ENCODE measurements around the gene KIAA1217. TPM values are rescaled to one million over a fixed set of nuclear protein-coding genes. Genes with fewer than 3 reads are reported as not detected.
"Not testable (repeated sequence)": the region's sequence is repeated elsewhere in the genome, so short reads cannot be mapped to it uniquely, and the experiment has no call there.

The KIAA1217 gene
- total RNA-seq, 1 experiment from 2014 or later: 76.2 TPM

DNA sequence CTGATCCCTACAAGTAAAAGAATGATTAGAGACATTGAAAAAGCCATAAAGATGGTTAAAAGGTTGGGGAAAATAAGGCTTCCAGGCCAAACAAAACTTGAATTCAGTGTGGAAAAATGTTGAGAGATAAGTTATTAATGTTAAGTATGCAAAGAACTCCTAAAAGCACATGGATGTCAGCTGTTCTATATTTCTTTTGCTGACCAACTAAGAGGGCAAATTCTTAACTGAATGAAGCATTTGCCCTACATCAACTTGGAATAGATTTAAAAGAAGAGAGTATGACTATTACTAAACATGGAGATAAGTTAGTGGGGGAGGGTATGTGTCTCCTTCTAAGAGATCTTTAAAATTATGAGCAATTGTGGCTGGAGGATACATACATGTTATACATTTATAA is 124.8 kb downstream of the KIAA1217 start:
- no peaks in the 10 kb centered on the region for H3K36me3 ChIP-seq (ENCODE audit: insufficient read depth, low read length, poor library complexity, severe bottlenecking)
- POLR2A ChIA-PET (ENCODE audit: low non-redundant PET): no interaction called here
- H3K27me3 ChIP-seq (replicated peaks; ENCODE audit: insufficient read depth, low read depth, low read length, poor library complexity): no peaks in the 10 kb centered on the region
- TF ChIP-seq, protein P1, sequence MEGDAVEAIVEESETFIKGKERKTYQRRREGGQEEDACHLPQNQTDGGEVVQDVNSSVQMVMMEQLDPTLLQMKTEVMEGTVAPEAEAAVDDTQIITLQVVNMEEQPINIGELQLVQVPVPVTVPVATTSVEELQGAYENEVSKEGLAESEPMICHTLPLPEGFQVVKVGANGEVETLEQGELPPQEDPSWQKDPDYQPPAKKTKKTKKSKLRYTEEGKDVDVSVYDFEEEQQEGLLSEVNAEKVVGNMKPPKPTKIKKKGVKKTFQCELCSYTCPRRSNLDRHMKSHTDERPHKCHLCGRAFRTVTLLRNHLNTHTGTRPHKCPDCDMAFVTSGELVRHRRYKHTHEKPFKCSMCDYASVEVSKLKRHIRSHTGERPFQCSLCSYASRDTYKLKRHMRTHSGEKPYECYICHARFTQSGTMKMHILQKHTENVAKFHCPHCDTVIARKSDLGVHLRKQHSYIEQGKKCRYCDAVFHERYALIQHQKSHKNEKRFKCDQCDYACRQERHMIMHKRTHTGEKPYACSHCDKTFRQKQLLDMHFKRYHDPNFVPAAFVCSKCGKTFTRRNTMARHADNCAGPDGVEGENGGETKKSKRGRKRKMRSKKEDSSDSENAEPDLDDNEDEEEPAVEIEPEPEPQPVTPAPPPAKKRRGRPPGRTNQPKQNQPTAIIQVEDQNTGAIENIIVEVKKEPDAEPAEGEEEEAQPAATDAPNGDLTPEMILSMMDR (conservative IDR thresholded peaks at IDR 0.05; ENCODE audit: low read depth, low read length): no peak
- TF ChIP-seq EZH2 (IDR thresholded peaks at IDR 0.05; ENCODE audit: borderline replicate concordance, low read depth, low read length, poor library complexity, severe bottlenecking): no peak
- H3K27ac ChIP-seq (ENCODE audit: low read depth, low read length, poor library complexity, severe bottlenecking): peak overlapping the region; percentile 57
- intact Hi-C loops (cut with micrococcal nuclease; ENCODE audit: unreplicated experiment): no loop called here
- DNase-seq (ENCODE audit: low spot score): no peak
- BruUV-seq (replicated peaks): no TSS peak
- H3K4me1 ChIP-seq (ENCODE audit: insufficient read depth, low read length, poor library complexity, severe bottlenecking): peaks cover 24% of the 10 kb centered on the region
- no peak overlapping the region for H3K4me3 ChIP-seq (ENCODE audit: low read depth, low read length, poor library complexity, severe bottlenecking)
- CTCF ChIA-PET: no interaction called here
- no peaks in the 10 kb centered on the region for H3K9me3 ChIP-seq (ENCODE audit: low read depth, low read length, poor library complexity, severe bottlenecking)

- intact Hi-C loops (cut with micrococcal nuclease; ENCODE audit: unreplicated experiment): no loop called here
- no peaks in the 10 kb centered on the region for H3K36me3 ChIP-seq (ENCODE audit: insufficient read depth, low read length, poor library complexity, severe bottlenecking)
- ChIA-PET POLR2A (ENCODE audit: low non-redundant PET) (no interaction called here), CTCF (no interaction called here)
- peak overlapping the region; percentile 57 for H3K27ac ChIP-seq (ENCODE audit: low read depth, low read length, poor library complexity, severe bottlenecking)
- no peak overlapping the region for H3K4me3 ChIP-seq (ENCODE audit: low read depth, low read length, poor library complexity, severe bottlenecking)
- no peak for TF ChIP-seq EZH2 (IDR thresholded peaks at IDR 0.05; ENCODE audit: borderline replicate concordance, low read depth, low read length, poor library complexity, severe bottlenecking)
- TF ChIP-seq, protein P1 (conservative IDR thresholded peaks at IDR 0.05; ENCODE audit: low read depth, low read length): no peak
- DNase-seq (ENCODE audit: low spot score): peak; percentile 62
- H3K9me3 ChIP-seq (ENCODE audit: low read depth, low read length, poor library complexity, severe bottlenecking): no peaks in the 10 kb centered on the region
- H3K4me1 ChIP-seq (ENCODE audit: insufficient read depth, low read length, poor library complexity, severe bottlenecking): peaks cover 28% of the 10 kb centered on the region
- H3K27me3 ChIP-seq (replicated peaks; ENCODE audit: insufficient read depth, low read depth, low read length, poor library complexity): no peaks in the 10 kb centered on the region
- BruUV-seq (replicated peaks): no TSS peak
These were observed 125.5 kb downstream of the KIAA1217 start for GRCh38 chr10:24334279-24334939.

- peaks cover 45% of the 10 kb centered on the region for H3K4me1 ChIP-seq (ENCODE audit: insufficient read depth, low read length, poor library complexity, severe bottlenecking)
- DNase-seq (ENCODE audit: low spot score); CTCF ChIA-PET; BruUV-seq (replicated peaks); POLR2A ChIA-PET (ENCODE audit: low non-redundant PET); H3K36me3 ChIP-seq (ENCODE audit: insufficient read depth, low read length, poor library complexity, severe bottlenecking); H3K4me3 ChIP-seq (ENCODE audit: low read depth, low read length, poor library complexity, severe bottlenecking); H3K27me3 ChIP-seq (replicated peaks; ENCODE audit: insufficient read depth, low read depth, low read length, poor library complexity); H3K9me3 ChIP-seq (ENCODE audit: low read depth, low read length, poor library complexity, severe bottlenecking); intact Hi-C loops (cut with micrococcal nuclease; ENCODE audit: unreplicated experiment): not testable (repeated sequence)
- H3K27ac ChIP-seq (ENCODE audit: low read depth, low read length, poor library complexity, severe bottlenecking): peak overlapping the region; percentile 40
These were observed 128.8 kb downstream of the KIAA1217 start for GRCh38 chr10:24337723-24338122.

DNA sequence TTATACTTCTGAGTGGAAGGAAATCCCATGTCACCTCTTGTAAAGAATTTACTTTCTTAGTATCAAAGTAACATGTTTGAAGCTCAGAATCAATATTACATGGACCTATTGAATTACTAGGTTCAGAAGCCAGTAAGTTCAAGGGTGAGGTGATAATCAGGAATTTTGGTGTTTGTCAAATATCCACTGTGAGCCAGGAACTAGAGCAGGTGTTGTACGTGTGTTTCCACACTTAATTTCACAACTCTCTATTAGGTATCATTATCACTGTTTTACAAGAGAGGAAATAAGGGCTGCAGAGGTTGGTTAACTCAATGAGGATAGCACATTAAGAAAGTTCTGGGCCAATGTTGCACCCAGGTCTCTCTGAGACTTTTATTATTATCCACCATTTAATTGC is 130.4 kb downstream of the KIAA1217 start:
- CTCF ChIA-PET: no interaction called here
- POLR2A ChIA-PET (ENCODE audit: low non-redundant PET): no interaction called here

More for the DNA sequence above, 130.4 kb downstream of the KIAA1217 start:
- H3K4me1 ChIP-seq (ENCODE audit: insufficient read depth, low read length, poor library complexity, severe bottlenecking): peaks cover 62% of the 10 kb centered on the region
- BruUV-seq (replicated peaks): no TSS peak
- H3K27me3 ChIP-seq (replicated peaks; ENCODE audit: insufficient read depth, low read depth, low read length, poor library complexity): no peaks in the 10 kb centered on the region
- no peaks in the 10 kb centered on the region for H3K36me3 ChIP-seq (ENCODE audit: insufficient read depth, low read length, poor library complexity, severe bottlenecking)
- no peaks in the 10 kb centered on the region for H3K9me3 ChIP-seq (ENCODE audit: low read depth, low read length, poor library complexity, severe bottlenecking)
- intact Hi-C loops (cut with micrococcal nuclease; ENCODE audit: unreplicated experiment): no loop called here
- no peak for DNase-seq (ENCODE audit: low spot score)
- H3K4me3 ChIP-seq (ENCODE audit: low read depth, low read length, poor library complexity, severe bottlenecking): no peak overlapping the region
- no peak for TF ChIP-seq EZH2 (IDR thresholded peaks at IDR 0.05; ENCODE audit: borderline replicate concordance, low read depth, low read length, poor library complexity, severe bottlenecking)
- TF ChIP-seq, protein P1 (conservative IDR thresholded peaks at IDR 0.05; ENCODE audit: low read depth, low read length): no peak
- H3K27ac ChIP-seq (ENCODE audit: low read depth, low read length, poor library complexity, severe bottlenecking): peak overlapping the region; percentile 84
